Right ventricle myocardium inferior (tissue), 1 donor: ENCODE measurements around the gene GALNT15. TPM values are rescaled to one million over a fixed set of nuclear protein-coding genes. Genes with fewer than 3 reads are reported as not detected.

Experiments used
- ATAC-seq: fragments of 200-7000 bp; cut with Tn5 transposase; one replicate; pipeline ENCODE4 v1.9.1; 2020; ENCODE audit warnings: mild to moderate bottlenecking, moderate library complexity
- DNase-seq: peaks from one replicate; pipeline ENCODE4 v3.0.0; 2021; ENCODE audit errors: missing footprints
- intact Hi-C: fragments of 100-400 bp; cut with DNase I; formaldehyde crosslinking; loops from one replicate; pipeline ENCODE4 v1.11.0; 2022
- long read RNA-seq: library from polyadenylated mRNA; unstranded; transcript quantifications from one replicate; pipeline ENCODE4 v2.0.0, GENCODE V29; 2021
- total RNA-seq: library from RNA; stranded (reverse); fragmentation: NEBNext Ultra II Directional; extraction: Animal tissue kit (Norgen Biotek cat#: 25700); gene quantifications from one replicate; pipeline ENCODE4 v1.2.1, GENCODE V29; 2021
- donor health status: DM: no; HTN: yes; CAD: no; lungs with severe emphysema.

Gene GALNT15, protein sequence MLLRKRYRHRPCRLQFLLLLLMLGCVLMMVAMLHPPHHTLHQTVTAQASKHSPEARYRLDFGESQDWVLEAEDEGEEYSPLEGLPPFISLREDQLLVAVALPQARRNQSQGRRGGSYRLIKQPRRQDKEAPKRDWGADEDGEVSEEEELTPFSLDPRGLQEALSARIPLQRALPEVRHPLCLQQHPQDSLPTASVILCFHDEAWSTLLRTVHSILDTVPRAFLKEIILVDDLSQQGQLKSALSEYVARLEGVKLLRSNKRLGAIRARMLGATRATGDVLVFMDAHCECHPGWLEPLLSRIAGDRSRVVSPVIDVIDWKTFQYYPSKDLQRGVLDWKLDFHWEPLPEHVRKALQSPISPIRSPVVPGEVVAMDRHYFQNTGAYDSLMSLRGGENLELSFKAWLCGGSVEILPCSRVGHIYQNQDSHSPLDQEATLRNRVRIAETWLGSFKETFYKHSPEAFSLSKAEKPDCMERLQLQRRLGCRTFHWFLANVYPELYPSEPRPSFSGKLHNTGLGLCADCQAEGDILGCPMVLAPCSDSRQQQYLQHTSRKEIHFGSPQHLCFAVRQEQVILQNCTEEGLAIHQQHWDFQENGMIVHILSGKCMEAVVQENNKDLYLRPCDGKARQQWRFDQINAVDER
- total RNA-seq = 5.8 TPM
- long read RNA-seq, full-length matches to known transcripts = 7 of 9 reads
- long read RNA-seq, partial matches to known transcripts = 2 of 9 reads
- long read RNA-seq, other reads (novel, unspliced or antisense) = 0 of 9 reads

DNA sequence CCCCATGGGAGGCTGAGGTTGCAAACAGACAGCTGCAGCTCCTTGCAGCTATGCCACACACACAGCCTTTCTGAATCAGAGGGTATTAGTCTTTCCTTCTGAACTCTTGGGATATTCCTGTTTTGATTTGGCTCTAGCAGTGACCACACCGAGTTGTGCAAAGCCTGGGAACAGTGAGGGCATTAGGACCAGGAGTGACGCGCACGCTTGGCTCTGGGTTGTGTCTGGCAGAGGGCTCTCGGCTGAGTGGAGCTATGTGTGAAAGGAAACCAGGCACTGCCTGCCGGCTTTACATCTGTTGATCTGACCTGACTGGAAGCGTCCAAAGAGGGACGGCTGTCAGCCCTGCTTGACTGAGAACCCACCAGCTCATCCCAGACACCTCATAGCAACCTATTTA is at the start of gene GALNT15:
GALNT15 (plus strand) TSS at position 292 of the 400 bp plus-strand sequence. CDS start 472 bp downstream, outside the sequence.
- DNase-seq = peak; percentile 92
- peak; percentile 90 for ATAC-seq
- intact Hi-C loops = loop anchor here (2.0 kb wide), 1 partner anchor 24 kb away; no protein-coding TSS in a partner anchor

DNA sequence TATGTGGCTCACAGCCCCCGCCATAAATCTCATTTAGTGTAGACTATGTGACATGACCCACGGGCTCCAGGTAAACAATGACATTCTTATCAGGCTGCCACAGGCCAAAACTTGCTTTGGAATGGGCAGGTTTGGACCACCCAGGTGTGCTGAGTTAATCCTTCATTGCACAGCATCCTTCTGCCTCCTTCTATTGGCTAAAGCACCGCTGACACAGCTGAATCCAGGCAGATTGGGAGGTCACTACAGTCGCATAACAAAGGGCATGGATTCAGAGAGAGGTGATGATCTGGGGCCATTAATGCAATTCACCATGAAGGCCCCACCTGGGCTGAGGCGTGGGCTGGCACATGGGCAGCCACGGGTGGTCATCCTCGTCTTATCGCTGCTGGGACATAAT is 47.8 kb upstream of the GALNT15 start:
- DNase-seq (no peak), ATAC-seq (no peak)
- intact Hi-C loops = no loop called here

DNA sequence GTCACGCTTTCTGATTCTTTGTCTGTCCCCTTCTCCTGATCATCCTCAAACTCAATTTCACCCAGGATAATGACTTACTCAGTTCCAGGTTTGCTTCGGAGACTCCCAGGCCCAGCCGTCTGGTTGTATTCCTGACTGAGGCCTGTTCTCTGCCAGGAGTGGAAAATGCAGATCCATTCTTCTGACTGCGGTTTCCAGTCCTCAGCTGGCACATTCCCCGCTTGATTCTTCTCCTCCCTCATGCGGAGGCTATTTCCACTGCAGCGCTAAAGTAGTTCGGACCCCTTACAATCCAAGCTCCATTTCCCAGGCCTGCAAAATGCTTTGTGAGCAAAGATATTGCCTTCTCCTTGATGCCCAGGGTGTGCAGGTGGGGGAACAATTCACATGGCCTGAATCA is 47.2 kb upstream of the GALNT15 start:
- ATAC-seq = no peak
- intact Hi-C loops = no loop called here
- DNase-seq = no peak

DNA sequence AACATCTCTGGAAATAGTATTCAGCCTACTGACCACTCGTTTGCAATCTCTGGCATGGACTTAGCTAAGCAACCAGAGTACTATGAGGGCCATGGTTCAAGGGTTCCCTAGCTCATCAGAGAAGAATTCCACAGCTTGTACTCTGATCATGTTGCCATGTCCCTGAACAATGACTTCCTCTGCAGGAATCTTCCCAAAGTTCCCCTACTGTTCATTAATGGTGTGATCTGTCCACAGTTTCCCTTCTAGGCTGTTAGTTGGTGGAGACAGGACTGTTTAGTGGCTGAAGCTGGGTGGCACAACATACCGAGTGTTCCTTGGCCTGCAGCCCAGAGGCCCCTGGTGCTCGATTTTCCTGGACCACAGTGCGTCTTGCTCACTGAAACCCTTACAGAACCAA is 44.4 kb upstream of the GALNT15 start:
- DNase-seq (no peak), ATAC-seq (peak; percentile 16)
- intact Hi-C loops = loop anchor here (5.0 kb wide), 1 partner anchor 47 kb away; no protein-coding TSS in a partner anchor

DNA sequence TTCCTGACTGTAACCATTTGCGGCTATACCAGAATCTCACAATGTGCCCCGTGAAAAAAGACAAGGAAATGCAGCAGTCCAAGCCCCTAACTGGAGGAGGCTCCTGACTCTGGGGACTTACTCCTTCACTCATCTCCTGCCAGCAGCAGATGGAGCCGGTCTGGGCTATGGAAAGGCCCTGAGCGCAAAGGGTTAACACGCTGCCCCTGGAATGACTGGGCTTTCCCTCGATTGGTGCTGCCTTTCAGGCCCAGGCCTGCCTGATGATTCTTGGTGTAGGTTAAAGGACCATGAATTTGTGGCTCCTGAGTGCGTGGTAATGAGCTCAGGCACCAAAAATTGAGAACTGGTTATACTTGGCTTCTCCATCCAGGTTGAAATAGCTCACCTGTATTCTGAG is 42.3 kb upstream of the GALNT15 start:
- DNase-seq (no peak), ATAC-seq (no peak)
- intact Hi-C loops = loop anchor here (5.0 kb wide), 1 partner anchor 45 kb away; no protein-coding TSS in a partner anchor

DNA sequence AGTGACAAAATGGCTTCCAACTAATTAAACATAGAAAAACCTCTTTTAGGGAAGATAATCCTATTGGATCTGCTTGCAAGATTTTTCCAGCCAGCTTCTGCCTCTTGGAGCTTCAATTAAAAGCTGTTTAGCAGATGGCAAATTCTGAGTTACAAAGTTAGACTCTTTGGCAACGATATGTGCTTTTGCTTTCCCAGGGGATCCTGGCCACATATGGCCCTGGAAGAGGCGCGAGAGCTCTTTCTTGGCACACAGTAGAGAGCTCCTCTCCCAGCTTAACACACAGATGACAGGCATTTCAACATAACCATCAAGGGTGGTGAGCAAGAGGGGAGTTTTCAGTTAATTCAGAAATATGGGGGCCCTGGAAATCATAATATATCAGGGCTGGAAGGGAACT is 41.6 kb upstream of the GALNT15 start:
- DNase-seq = no peak
- intact Hi-C loops = loop anchor here (5.0 kb wide), 1 partner anchor 44 kb away; no protein-coding TSS in a partner anchor
- peak; percentile 69 for ATAC-seq

DNA sequence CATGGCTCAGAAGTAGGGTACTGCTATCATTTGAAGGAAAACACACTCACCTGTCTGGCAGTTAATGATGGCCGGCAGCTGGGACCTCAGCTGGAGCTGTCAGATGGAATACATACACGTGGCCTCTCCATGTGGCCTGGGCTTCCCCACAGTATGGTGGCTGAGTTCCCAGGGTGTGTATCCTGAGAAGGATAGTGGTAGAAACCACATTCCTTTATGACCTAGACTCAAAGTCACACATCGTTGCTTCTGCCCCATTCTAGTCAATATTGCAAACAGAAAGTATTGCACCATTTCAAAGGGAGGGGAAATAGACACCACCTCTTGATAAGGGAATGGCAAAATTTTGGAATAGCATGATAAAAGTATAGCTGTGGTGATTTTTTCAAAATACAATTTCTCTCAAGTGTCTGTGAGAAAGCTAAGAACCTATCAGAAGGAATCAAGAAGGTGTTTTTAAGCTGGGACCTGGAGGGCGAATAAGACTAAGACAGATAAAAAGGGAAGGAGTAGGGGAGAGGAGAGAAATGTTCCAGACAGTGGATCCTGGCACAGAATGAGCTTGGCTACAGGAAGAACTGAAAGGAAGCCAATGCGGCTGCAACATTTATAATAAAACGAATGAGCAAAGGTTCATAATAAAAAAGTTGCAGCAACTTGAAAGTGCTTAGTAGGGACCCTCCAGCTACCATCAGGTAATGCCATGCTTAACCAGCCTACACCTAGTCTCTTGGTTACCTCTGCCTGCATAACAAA is 40.1 kb upstream of the GALNT15 start:
- no peak for DNase-seq
- intact Hi-C loops = loop anchor here (5.0 kb wide), 1 partner anchor 43 kb away; no protein-coding TSS in a partner anchor
- ATAC-seq = no peak

DNA sequence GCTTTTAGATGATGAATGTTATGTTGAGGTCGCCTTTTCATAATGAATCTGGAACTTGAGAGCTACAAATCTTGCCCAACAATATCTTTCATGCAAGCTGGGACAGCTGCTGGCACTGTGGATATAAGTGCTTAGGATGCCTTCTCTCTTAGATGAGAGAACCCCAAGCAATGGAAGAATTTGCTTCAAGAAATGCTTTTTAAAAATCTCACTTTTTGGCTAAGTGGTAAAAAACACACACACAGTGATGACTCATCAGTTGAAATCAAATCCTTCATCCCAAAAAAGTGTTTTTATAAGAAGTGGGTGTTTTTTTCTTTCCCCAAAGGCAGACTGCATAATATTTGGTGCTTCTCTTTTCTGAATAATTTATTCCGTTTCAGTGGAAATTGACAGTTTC is 38.4 kb upstream of the GALNT15 start:
- intact Hi-C loops = no loop called here
- no peak for DNase-seq
- ATAC-seq = peak; percentile 31

DNA sequence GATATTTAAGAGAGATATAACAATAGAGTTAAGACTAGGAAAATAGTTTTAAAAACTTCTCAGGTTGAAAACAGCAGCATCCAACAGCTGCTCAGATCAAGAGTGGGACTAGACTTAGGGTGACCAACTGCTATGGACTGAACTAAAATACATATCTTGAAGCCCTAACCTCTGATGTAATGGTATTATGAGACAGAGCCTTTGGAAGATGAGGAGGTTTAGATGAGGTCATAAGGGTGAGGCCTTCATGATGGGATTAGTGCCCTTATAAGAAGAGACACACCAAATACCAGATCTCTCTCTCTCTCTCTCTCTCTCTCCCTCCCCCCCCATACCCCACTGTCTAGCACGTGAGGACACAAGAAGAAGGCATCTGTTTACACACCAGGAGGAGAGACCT is 37.4 kb upstream of the GALNT15 start:
- intact Hi-C loops = no loop called here
- DNase-seq (no peak), ATAC-seq (no peak)

DNA sequence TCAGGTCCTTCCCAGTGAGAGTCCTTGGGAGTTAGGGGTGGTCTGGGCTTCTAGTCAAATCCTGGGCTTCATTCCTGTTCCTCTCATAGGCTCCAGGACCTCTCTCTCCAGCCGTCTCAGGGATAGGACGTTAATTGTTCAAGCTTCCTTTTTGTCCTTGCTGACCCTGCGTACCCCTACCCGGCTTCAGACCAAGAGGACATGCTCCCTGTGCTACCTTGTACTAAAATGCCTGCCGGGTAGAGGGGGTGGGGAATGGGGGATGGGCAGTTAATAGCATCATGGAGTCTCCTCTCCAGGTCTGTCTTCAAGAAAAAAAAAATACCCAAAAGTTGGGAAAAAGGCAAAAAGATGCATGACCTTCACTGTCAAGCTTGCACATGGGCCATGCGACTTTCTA is 36.5 kb upstream of the GALNT15 start:
- DNase-seq = no peak
- no peak for ATAC-seq
- intact Hi-C loops = no loop called here

DNA sequence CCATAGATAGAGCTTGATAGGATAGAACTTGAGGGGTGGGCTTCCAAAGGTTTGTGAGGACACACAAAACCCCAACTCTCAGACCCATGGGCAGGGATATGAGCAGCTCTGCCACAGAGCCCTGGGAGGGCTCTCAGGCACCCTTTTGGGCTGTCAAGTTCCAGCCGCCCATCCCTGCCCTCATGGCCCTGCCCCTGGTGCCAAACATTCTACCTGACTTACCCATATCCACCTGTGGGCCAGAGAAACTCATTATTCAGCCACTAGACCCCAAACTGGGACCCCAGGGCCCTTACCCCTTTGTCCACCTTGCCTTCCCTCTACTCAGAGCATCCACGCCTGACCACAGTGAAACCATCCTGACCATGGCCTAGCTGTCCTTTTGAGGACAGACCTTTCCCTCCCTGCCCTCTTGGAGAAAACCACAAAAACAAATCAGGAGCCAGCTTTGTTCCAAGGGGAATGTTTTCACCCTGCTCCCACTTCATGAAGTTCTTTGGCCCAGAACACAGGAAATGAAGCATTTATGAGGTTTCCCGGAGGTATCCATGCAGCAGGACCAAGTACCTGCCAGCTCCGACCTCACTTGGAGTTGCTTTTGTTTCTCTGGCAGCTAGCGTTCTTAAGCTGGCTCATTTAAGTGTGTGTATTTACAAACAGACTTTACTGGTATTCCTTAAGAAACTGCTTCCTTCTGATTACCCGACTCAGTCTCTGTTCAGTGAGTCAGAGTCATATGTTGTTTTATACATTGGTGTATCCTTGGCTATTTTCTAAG is 34.2 kb upstream of the GALNT15 start:
- ATAC-seq = peak; percentile 58
- DNase-seq = no peak
- intact Hi-C loops = no loop called here

DNA sequence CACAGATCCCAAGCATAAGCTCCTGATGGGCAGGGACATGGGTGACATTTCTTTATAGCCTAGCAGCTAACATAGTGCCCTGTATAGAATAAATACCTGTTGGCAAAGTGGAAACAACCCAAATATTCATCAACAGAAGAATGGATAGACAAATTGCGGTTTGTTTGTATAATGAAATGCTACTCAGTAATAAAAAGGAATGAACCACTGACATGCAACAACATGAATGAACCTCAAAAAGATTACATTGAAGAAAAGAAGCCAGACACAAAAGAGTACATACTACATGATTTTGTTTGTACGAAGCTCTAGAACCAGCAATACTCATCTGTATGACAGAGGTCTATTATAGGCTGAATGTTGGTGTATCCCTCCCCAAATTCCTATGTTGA is 33.6 kb upstream of the GALNT15 start:
- DNase-seq = no peak
- ATAC-seq = no peak
- intact Hi-C loops = no loop called here

DNA sequence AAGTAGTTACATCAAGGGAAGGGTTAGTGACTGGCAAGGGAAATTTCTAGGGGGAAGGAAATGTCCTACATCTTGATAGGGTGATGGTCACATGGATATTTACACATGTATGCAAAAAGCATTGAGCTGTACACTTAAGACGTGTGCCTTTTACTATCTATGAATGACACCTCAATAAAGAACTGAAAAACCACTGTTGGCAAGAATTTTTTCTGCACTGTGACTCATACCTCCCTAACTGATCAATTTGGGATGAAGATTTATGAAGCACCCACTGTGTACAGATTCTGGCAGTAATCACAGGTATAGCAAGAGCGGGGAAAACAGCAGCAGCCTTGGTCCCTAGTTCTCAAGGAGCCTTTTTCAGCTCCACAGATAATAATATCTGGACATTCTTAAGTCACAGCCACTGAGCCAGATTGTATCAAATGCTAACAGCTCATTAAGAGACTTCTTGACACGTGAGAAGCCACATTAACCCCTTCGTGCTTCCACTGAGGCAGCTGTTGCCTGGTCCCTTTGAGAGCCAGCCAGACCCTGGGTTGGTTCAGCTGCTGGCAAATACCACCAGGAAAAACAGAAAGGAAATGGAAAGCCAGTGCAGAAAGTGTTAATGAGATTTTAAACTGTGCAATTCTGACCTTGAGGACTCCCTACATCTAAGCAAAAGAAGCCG is 32.0 kb upstream of the GALNT15 start:
- intact Hi-C loops = no loop called here
- ATAC-seq (no peak), DNase-seq (no peak)

DNA sequence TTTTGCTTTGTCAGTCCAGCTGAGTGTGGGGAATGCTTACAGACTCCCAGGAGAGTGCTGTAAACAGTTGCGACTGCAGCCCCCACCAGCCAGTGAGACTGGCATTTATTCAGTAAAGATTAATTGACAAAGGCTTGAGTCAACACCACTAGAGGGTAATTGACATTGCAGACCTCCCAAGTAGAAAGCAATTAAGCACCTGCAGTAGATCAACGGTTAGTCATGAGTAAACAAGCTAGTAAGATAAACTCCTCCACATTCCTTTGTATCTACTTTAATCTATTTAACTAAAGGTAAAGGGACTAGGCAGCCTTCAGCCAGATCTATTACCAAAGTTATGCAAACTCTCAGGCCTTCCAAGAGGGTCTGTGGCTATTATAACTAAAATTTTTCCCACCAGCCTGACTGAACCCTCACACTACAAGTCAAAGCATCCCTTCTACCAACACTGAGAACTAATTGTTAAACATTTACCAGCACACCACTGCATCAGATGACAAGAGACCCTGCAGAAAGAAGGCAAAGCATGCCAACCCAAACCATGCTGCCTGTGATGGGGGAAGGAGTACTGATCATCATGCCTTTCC is 30.5 kb upstream of the GALNT15 start:
- ATAC-seq (no peak), DNase-seq (no peak)
- intact Hi-C loops = no loop called here

DNA sequence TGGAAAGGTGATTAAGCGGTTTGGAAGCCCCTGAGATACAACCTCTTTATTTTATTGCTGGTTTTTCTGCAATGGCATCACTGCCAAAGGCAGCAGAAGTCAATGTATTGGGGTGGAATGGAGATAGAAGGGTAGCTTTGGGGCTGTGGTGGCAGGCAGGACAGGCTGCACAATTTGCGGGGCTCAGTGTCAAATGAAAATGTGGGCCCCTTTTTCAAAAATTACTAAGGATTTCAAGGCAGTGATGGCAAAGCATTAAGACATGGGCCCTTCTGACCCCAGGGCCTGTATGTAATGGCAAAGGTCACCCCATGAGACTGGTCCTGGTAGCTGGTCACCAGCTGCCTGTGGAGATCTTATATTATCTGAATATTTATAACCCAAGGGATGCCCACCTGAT is 29.3 kb upstream of the GALNT15 start:
- intact Hi-C loops = no loop called here
- ATAC-seq (no peak), DNase-seq (no peak)

DNA sequence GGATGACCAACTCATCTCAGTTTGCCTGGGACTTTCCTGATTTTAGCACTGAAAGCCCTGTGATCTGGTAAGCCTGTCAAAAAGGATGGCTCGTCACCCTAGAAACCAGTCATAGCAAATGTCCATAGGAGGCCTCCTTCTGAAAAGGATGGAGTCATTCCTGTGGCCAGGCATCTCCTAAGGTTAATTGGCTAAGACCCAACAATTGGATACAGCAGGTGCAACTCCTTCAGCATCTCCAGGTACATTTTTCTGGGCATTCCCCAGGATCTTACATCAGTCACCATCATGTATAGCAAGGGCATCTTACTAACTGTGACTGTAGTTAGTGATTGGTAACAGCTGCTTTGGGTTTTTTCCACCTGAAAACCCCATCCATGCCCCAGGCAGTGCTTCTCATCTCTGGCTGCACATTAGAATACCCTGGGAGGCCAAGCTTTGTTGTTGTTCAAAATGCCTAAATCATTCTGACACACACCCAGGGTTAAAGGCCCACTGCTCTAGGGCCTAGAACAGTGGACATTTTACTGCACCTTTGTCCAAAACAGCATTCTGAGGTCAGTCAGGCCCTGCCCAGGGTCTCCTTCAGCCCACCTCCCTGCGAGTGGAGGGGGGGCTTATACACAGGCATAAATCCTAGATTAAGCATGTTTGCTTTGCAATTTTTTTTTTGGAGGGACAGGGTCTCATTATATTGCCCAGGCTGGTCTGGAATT is 28.3 kb upstream of the GALNT15 start:
- intact Hi-C loops = no loop called here
- no peak for ATAC-seq

More for the DNA sequence above, 28.3 kb upstream of the GALNT15 start:
- no peak for DNase-seq
